NCI-H460 (cell line): ENCODE measurements around the gene ADAT1. TPM values are rescaled to one million over a fixed set of nuclear protein-coding genes. Genes with fewer than 3 reads are reported as not detected.

Experiments
- DNase-seq: peaks from one replicate; pipeline ENCODE4 v3.0.0-alpha.2; 2016; ENCODE audit warnings: low read depth; ENCODE audit errors: extremely low read depth
- polyA plus RNA-seq: library from polyadenylated mRNA; depleted of rRNA; stranded (reverse); fragments of >200 nt; gene quantifications from 2 replicates; pipeline ENCODE4 v1.2.3, GENCODE V29; 2014; cell fraction: nucleus; rRNA removed
- total RNA-seq: library from RNA; depleted of rRNA; stranded (reverse); fragments of >200 nt; shearing (Covaris generic); gene quantifications from 2 replicates; pipeline ENCODE4 v1.2.3, GENCODE V29; 2014; rRNA removed

ADAT1 gene, protein sequence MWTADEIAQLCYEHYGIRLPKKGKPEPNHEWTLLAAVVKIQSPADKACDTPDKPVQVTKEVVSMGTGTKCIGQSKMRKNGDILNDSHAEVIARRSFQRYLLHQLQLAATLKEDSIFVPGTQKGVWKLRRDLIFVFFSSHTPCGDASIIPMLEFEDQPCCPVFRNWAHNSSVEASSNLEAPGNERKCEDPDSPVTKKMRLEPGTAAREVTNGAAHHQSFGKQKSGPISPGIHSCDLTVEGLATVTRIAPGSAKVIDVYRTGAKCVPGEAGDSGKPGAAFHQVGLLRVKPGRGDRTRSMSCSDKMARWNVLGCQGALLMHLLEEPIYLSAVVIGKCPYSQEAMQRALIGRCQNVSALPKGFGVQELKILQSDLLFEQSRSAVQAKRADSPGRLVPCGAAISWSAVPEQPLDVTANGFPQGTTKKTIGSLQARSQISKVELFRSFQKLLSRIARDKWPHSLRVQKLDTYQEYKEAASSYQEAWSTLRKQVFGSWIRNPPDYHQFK
- total RNA-seq, result 28.9 and 39.0 TPM in 2 replicates
- 21.1 and 41.7 TPM in 2 replicates for polyA plus RNA-seq

- DNase-seq, result peak; percentile 93
These were observed at the start of gene ADAT1 for GRCh38 chr16:75622761-75623605. TSS of gene ADAT1 (minus strand) at chr16:75623281. CDS start at chr16:75620799, 2,482 bp downstream.

DNA sequence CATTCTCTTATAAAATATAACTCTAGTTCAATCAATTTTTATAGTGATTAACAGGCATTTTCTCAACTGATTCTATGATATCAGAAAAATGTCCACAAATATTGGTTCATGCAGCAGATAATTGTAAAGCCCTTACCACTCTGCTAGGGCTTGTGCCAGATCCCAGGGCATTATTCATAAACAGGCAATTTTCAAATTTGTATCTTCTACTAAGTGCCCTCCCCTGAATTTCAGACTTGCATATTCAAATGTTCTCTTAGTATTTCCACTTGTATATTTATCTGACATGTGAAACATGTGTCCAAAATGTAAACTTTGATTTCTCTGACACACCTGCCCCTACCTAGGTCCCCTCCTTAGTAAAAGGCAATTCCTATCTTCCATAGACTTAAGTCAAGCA, 44.4 kb upstream of the ADAT1 start:
- DNase-seq, result no peak

GRCh38 chr16:75660726-75661302, 37.7 kb upstream of the ADAT1 start:
- no peak for DNase-seq

GRCh38 chr16:75660321-75660720, 37.2 kb upstream of the ADAT1 start:
- DNase-seq, result no peak

DNA sequence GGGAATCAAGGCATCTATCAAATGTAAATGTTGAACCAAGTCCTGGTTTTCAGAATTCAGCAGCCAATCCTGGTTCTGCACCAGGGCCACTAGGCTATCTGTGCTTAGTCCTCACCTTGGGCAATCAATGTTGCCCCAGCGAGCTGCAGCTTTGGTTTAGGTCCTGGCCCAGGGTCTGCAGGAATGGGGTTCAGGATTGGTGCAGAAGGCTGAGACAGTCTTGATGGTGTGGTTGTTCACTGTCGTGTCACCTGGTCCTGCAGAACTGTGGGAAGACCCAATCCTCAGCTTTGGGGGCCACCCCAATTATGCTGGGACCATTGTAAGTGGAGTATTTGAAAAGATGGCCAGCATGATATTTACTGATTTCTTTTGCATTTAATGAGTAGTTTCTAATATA, 35.1 kb upstream of the ADAT1 start:
- no peak for DNase-seq

DNA sequence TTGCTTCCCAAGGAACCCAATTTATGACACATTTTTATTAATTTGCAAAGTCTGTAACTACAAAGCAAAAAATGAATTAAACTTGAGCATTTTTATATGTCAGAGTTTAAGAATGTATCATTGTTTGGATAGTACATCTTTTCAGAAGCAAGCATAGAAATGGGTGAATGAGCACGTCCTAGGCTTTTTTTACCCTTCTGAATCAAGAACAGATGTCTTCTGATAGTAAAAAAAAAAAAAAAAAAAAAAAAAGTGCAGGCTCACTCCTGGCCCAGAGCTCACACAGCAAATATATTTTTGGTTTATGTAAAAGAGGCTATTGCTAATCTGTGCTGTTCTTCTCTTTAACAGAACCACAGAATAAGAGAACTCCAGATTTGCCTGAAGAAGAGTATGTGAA, 30.8 kb upstream of the ADAT1 start:
- DNase-seq, result no peak

GRCh38 chr16:75648265-75649076, 25.4 kb upstream of the ADAT1 start:
- peak; percentile 45 for DNase-seq

DNA sequence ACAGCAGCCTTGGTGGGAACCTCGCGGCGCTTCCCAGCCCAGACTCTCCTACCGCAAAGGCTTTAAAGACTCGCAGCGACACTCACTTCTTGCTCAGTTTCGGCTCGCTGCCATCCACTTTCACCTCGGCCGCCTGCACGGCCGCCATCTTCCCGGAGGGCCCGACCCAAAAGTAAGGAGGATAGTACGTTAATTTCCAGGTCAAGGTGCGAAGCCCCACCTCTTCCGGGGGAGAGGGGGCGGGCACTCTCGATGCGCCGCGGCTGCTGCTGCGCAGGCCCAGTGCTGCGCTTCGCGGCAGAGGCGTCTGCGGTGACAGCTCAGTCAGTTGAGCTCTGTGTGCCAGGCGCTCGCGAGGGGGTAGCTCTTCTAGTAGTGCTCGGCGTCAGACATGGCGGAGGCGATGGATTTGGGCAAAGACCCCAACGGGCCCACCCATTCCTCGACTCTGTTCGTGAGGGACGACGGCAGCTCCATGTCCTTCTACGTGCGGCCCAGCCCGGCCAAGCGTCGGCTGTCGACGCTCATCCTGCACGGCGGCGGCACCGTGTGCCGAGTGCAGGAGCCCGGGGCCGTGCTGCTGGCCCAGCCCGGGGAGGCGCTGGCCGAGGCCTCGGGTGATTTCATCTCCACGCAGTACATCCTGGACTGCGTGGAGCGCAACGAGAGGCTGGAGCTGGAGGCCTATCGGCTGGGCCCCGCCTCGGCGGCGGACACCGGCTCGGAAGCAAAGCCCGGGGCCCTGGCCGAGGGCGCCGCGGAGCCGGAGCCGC, 24.6 kb upstream of the ADAT1 start, which contains the start of the genes KARS1 and TERF2IP:
Gene KARS1, minus strand, starts transcription at position 174 of the 773 bp plus-strand sequence. Its CDS starts 26 bp downstream, at position 148.
Gene TERF2IP, plus strand, starts transcription at position 282 of the 773 bp plus-strand sequence. Its CDS starts 110 bp downstream, at position 392.
- DNase-seq, result peak; percentile 86

DNA sequence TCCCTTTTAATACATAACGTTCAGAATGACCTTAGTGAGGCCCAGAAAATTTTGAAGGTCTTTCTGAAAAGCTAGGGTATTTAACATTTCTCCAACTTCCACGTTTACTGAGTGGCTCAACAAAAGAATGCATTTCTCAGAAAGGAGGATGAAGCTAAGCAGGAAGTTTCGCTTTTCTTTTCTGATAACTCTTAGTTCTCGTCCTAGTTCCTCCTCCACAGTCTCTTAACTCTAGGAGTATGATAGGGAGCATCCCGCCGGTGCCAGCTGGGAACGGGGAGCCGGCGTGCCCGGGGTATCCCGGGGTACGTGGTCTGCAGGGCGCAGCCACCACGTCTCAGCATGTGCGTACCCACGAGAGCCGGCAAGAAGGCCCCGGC, 24.0 kb upstream of the ADAT1 start:
- DNase-seq, result no peak

DNA sequence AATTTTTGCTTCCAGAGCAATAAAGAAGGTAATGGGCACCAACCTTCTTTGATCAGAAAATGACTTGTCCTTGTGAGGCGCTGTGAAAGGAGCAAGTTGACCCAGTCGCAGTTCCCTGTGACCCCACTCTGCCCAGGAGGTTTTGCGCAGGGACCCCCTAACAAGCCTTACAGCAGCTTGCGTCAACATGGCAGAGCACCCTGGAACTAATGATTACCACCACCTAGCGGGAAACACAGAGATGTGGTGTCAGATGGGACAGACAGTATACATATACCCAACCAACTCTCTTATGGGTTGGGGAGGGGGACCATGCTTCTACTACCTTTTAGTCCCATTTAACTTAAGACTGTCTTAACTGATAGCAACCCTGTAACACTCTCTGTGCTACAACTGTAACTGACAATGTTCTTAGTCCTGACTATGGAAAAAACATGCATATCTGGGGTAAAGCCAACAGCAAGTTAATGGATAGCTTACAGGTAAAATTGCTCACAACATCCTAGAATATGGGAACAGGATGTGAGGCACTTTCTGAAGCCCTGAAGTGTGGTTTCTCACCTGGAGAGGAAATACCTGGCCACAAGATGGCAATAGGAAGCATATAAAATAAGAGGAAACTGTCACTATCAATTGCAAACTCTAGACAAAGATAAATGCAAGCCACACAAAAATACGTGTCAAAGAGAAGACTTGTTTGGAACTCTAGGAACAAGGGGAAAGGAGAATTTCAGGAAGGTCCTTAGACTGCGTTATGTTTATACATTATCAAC, 21.3 kb upstream of the ADAT1 start:
- no peak for DNase-seq

- DNase-seq, result no peak
These were observed 17.5 kb upstream of the ADAT1 start for GRCh38 chr16:75640598-75640997.

DNA sequence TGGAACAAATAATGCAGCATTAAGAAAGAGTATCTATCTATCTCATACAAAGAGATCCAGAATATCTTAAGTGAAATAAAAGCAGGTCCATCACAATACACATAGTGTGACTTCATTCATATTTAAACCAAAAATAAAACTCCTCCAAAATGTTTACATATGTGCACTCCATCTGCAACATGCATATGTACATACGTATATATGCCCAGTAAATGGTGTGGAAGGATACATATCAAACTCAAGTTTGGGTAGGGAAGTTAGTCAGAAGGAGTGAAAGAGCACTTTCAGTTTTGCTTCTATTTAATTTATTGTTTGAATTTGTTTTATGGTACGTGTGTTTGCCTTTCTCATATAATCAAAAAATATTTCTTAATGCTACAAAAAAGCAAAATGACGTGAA, 12.0 kb upstream of the ADAT1 start:
- DNase-seq, result no peak

DNA sequence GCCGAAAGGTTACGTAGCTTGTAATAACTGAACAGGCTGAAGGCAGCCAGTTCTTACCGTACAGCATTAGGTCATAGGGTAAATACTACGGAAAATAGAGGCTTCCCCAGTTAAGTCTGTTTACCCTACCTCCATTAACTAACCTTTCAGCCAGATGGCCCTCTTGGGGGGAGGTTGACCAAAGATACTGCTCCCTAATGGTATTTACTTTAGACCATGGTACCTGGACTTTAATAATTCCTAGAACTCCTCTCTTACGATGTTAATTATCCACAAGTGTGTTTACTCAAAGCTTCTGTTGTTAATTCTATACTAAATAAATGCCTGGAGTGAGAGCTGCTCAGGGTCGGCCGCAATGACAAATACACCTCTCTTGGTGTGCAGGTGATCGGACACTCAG, 9.8 kb upstream of the ADAT1 start:
- DNase-seq, result no peak

DNA sequence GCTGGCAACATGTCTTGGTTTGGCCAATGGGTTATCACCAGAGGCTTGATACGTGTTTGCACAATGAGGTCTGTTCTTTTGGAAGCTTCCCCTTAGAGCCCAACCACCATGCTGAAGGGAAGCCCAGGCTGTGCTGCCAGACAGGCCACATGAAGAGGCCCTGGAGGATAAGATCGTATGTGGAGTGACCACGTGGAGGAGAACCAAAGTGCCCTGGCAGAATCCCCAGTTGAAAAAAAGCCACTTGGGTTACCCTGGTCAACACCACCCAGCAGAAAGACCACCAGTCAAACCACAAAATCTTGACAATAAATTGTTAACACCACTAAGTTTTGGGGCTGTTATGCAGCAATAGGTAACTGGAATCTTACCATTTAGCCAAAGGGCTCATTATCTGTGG, 7.0 kb upstream of the ADAT1 start:
- DNase-seq, result no peak

DNA sequence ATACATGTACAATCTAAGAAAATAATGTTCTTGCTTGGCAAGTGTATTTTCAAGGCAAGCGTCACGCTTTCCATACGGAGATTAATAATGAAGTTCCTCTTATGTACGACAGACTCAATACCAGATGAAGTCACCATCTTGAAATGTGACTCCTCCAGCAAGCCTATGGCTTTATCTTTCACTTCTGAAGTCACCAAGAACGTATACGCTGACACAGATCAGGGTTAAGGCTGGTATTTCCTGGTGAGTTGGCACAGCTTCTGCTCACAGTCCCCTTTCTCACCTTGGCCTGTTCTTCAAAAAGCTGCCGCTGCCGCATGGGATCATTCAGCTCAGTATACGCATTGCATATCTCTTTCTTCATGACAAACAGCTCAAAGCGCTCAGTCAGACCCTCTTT, 6.1 kb upstream of the ADAT1 start:
- no peak for DNase-seq

DNA sequence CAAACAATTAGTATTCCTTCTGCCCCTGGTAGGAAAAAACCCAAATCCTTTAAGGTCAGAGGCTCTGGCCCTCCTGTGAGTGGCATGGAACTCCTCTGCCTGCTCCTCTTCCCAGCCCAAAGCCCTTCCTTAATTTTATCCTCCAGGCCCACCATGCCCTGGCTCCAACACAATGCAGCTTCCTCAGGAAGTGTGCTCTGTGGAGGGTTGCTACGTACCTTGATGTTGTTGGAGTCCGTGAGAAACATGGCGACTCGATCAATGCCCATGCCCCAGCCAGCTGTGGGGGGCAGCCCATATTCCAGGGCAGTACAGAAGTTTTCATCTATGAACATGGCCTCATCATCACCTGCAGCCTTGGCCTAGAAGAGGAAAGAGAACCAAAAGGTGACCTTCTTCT, 5.3 kb upstream of the ADAT1 start:
- no peak for DNase-seq

DNA sequence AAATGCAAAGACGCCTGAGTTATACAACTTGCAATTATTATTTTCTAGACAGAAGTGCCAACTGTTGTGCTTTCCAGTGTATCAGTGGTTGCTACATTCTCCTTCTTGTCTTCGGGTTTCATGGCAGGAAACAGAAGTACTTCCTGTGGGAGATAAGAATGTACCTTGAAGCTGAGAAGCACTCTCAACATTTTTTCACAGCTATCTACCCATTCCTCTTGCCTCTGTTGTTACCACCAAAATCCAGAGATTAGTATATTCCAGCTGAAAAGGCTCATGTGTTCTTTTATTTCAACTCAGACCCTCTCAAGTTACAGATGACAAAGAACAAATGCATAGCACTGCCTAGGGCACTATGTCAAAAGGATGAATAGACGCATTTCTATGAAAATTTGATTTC, 4.8 kb upstream of the ADAT1 start:
- no peak for DNase-seq

DNA sequence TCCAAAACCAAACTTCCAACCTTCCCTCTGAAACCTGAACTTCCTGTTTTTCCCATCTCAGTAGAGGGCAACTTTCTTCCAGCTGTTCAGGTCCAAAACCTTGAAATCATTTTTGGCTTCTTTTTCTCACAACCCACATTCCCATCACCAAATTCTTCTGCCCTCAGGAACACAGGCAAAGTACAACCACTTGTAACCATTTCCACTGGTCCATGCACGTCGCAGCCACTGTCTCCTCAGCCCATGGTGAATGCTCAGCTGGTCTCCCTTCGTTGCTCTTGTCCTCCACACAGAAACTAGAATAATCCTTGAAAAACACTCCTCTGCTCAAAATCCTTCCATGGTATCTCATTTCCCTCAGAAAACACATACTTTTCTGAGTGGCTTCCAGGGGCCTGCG, 3.7 kb upstream of the ADAT1 start:
- DNase-seq, result no peak

DNA sequence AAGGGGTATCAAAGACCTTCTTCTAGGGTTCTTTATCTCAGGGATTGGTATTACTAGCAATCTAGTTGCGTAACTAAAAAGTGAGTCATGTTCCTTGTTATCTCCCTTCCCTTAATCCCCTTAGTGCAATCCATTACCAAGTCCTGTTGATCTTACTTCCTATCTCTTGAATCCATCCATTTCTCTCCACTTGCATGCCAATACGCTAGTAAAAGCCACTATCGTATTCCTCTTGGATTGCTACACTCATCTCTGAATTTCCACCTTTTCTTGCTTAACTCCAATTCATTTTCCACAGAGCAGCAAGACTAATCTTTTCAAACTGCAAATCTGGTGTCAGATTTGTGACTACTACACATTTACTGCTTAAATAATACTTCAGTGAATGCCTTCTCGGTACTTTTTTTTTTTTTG, 1.8 kb upstream of the ADAT1 start:
- no peak for DNase-seq
